ENCODE measurements around the gene COA1.
"Not testable (repeated sequence)": the region's sequence is repeated elsewhere in the genome, so short reads cannot be mapped to it uniquely, and the experiment has no call there.

Gene COA1

GRCh38 chr7:43689115-43689514 lies 40.2 kb downstream of the COA1 start:
- no peak for DNase-seq (ENCODE audit: low read depth)

GRCh38 chr7:43687866-43688265 lies 41.5 kb downstream of the COA1 start:
- DNase-seq (ENCODE audit: low read depth), result not testable (repeated sequence)

GRCh38 chr7:43686991-43687390 lies 42.3 kb downstream of the COA1 start:
- no peak for DNase-seq (ENCODE audit: low read depth)

GRCh38 chr7:43680736-43681135 lies 48.6 kb downstream of the COA1 start:
- no peak for DNase-seq (ENCODE audit: low read depth)

- DNase-seq (ENCODE audit: low read depth), result no peak
These were observed 49.9 kb downstream of the COA1 start for GRCh38 chr7:43679210-43680068.

GRCh38 chr7:43678315-43678714 lies 51.0 kb downstream of the COA1 start:
- DNase-seq (ENCODE audit: low read depth), result no peak

GRCh38 chr7:43677864-43678263 lies 51.5 kb downstream of the COA1 start:
- no peak for DNase-seq (ENCODE audit: low read depth)

- no peak for DNase-seq (ENCODE audit: low read depth)
These were observed 54.5 kb downstream of the COA1 start for GRCh38 chr7:43674559-43675436.

GRCh38 chr7:43673243-43673976 lies 55.9 kb downstream of the COA1 start:
- DNase-seq (ENCODE audit: low read depth), result not testable (repeated sequence)

GRCh38 chr7:43671521-43671920 lies 57.8 kb downstream of the COA1 start:
- DNase-seq (ENCODE audit: low read depth), result no peak

- DNase-seq (ENCODE audit: low read depth), result peak; percentile 58
These were observed 59.8 kb downstream of the COA1 start for GRCh38 chr7:43669286-43670081.

- no peak for DNase-seq (ENCODE audit: low read depth)
These were observed 61.3 kb downstream of the COA1 start for GRCh38 chr7:43668035-43668434.

- no peak for DNase-seq (ENCODE audit: low read depth)
These were observed 62.4 kb downstream of the COA1 start for GRCh38 chr7:43666938-43667337.

- DNase-seq (ENCODE audit: low read depth), result no peak
These were observed 64.6 kb downstream of the COA1 start for GRCh38 chr7:43664681-43665080.

- no peak for DNase-seq (ENCODE audit: low read depth)
These were observed 69.2 kb downstream of the COA1 start for GRCh38 chr7:43660141-43660540.

- no peak for DNase-seq (ENCODE audit: low read depth)
These were observed 69.8 kb downstream of the COA1 start for GRCh38 chr7:43659549-43659896.

- DNase-seq (ENCODE audit: low read depth), result no peak
These were observed 70.4 kb downstream of the COA1 start for GRCh38 chr7:43658718-43659548.

- no peak for DNase-seq (ENCODE audit: low read depth)
These were observed 72.3 kb downstream of the COA1 start for GRCh38 chr7:43656997-43657396.

- no peak for DNase-seq (ENCODE audit: low read depth)
These were observed 73.7 kb downstream of the COA1 start for GRCh38 chr7:43655584-43655983.

GRCh38 chr7:43653891-43654504 lies 75.3 kb downstream of the COA1 start:
- no peak for DNase-seq (ENCODE audit: low read depth)

All from activated T-helper 1 cell treated with Interleukin-2 at 50 U/mL for 16 hours (primary cell).